ENCODE measurements around the gene SYMPK.
A peak's percentile ranks its signal among the peaks of the same experiment; 100 is the strongest.
"Not testable (repeated sequence)": the region's sequence is repeated elsewhere in the genome, so short reads cannot be mapped to it uniquely, and the experiment has no call there.

SYMPK gene

DNA sequence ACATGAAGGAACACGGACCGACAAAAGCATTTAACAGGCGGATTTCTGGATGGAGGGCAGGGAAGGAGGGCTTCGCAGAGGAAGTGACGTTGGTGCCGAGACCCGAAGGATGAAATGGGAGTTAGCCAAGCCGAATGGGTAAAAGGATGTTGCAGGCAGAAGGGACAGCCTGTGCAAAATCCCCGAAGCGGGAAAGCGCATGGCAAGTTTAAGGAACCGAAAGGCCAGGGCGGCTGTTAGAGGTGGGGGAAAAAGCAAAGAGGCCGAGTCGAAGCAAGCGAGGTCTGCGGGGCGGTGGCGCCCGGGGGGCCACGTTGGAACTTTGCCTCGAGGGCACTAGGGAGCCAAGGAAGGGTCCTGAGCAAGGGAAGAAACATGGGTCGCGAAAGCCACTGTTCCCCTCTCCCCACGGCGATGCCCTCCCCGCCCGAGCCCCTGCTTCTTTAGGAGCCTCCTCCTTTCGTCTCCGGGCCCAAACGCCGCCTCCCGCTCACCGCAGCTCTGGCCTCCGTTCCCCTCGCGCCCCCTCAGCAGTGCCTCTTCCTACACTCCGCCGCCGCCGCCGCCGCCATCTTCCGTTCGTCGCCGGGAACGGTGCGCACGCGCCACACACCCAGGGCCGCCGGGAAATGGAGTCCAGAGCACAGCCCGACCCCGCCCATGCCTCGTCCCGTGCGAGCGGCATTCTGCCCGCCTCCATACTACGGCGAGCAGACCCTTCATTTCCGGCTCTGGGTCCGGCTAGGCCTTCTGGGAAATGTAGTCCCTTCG lies at the start of gene SYMPK:
TSS of gene SYMPK (minus strand) at position 584 of the 771 bp plus-strand sequence. CDS start 8,652 bp downstream, outside the sequence.
- peak; percentile 99 for DNase-seq

DNA sequence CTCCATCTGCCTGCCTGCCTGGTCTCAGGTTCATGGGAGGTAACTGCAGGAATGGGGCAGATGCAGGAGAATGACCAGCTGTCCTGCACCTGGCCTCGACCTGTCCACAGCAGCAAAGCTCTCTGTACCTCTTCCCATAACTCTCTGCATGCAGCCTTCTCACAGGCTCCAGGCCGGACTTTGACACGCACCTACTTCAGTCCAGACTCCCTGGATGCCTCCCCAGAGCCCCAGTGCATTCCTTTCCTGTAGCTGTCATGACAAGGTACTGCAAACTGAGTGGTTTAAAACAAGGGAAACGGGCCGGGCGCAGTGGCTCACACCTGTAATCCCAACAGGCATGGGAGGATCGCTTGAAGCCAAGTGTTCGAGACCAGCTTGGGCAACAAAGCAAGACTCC lies 48.3 kb upstream of the SYMPK start:
- no peak for DNase-seq

- DNase-seq, result peak; percentile 30
Observed at GRCh38 chr19:45908956-45909355, 46.0 kb upstream of the SYMPK start.

- peak; percentile 47 for DNase-seq
Observed at GRCh38 chr19:45906221-45906620, 43.3 kb upstream of the SYMPK start.

GRCh38 chr19:45905011-45905410 lies 42.1 kb upstream of the SYMPK start:
- no peak for DNase-seq

DNA sequence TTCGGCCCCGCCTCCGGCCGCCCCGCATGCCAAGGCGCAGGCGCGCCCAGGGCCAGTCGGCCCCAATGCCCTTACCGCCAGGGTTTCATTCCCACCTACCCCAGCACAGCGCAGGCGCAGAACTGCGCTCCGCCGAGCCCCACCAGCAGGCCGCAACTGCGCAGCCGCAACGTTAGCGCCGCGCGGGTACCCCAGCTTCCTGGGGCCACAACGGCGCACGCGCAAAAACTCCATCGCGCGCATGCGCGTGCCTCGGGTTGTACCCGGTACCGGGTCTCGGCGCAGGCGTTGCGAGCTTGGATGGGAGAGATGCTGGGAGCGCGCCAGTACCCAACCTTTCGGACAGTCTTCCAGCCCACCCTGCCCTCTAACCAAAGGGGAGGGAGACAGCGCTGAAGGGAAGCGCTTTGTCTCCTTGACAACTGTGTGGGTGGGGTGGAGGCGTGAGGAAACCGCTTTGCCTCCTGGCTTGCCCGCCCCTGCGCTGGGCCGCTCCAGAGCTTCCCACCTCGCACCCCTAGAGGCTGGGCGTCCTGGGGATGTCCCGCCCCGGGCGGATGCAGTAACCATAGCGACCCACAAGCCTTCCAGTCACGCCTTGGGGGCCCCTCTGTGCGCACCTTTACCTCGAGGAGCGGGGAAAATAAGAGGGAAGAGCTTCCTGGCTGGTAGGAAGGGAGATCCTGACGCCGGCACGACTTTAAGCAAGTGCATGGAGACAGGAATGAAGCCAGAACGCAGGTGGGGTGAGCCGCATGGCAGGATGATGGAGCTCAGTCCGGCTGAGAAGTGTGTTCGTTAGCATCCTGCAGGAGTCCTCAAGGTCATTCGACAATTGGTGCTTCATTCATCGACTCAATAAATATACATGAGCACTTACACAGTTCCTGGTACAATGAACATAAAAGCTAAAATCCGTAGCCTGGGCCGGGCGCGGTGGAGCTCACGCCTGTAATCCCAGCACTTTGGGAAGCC lies 40.0 kb upstream of the SYMPK start:
- peak; percentile 97 for DNase-seq

- DNase-seq, result peak; percentile 19
Observed at GRCh38 chr19:45901912-45902650, 39.1 kb upstream of the SYMPK start, which contains the start of gene MYPOP. Gene MYPOP, minus strand, starts transcription at chr19:45902613. Its CDS starts 840 bp downstream, at chr19:45901773.

DNA sequence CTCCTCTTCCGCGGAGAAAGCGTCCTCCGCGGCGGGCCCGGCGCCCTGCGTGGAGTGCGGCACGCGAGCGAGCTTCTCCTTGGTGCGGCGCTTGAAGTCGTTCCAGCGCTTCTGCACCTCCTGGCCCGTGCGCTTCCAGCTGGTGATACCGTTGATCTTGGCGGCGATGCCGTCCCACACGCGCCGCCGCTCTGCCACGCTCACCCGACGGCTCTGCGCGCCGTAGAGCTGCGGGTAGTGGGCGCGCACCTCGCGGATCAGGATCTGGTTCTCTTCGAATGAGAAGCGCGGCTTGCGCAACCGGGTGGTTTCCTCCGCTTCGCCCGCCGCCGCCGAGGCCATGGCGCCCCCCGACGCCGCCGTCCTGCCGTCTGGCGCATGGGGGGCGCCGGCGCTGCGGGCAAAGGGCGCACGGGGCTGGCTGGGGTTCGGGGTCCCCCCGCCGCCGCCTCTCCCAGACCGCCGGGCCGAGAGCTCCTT lies 38.5 kb upstream of the SYMPK start:
- DNase-seq, result peak; percentile 23

GRCh38 chr19:45900738-45901431 lies 37.9 kb upstream of the SYMPK start:
- DNase-seq, result no peak

DNA sequence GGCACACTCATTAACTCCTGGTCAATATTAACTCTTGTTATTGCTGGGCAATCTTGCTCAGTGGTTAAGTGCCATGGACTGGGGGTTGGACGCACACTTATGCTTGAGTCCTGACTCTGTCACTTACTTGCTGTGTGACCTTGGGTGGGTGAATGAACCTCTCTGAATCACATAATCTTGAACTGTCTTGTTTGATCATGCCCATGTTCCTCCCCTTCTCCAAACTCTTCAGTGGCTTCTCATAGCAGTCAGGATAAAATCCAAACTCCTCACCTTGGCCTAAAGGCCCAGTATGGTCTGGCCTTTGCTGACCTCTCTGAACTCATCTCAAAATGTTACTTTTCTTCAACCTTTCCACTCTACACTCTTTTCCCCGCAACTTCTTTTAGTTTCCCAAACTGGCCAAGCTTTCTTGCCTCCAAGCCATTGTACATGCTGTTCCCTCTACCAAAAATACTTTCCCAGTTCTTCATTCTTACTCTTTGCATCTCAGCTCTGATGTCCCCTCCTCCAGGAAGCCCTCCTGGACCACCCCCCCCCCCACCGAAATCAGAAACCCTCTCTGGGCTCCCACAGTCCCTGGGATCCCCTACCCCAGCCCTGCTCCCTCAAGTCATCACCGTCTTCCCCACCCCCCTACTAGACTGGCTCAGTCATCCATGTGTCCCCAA lies 37.1 kb upstream of the SYMPK start:
- DNase-seq, result no peak

- no peak for DNase-seq
Observed at GRCh38 chr19:45899253-45899652, 36.3 kb upstream of the SYMPK start.

- no peak for DNase-seq
Observed at GRCh38 chr19:45897261-45897812, 34.4 kb upstream of the SYMPK start.

DNA sequence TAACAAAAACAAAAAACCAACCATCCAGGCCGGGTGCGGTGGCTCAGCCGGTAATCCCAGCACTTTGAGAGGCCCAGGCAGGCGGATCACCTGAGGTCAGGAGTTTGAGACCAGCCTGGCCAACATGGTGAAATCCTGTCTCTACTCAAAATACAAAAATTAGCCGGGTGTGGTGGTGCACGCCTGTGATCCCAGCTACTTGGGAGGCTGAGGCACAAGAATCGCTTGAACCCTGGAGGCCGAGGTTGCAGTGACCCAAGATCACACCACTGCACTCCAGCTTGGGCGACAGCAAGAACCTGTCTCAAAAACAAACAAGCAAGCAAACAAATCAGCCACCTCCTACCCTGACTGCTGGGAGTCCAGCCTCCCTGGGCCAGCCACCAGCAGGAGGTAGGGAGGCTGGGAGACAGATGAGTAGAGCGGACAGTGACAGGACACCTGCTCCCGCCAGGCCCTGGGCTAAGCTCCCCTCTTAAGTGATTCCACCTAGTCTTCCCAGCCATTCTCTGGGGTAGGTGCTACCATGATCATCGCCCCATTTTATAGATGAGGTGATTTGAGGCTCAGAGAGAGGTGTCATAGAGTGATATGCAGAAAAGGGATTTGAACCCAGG lies 33.1 kb upstream of the SYMPK start:
- not testable (repeated sequence) for DNase-seq

DNA sequence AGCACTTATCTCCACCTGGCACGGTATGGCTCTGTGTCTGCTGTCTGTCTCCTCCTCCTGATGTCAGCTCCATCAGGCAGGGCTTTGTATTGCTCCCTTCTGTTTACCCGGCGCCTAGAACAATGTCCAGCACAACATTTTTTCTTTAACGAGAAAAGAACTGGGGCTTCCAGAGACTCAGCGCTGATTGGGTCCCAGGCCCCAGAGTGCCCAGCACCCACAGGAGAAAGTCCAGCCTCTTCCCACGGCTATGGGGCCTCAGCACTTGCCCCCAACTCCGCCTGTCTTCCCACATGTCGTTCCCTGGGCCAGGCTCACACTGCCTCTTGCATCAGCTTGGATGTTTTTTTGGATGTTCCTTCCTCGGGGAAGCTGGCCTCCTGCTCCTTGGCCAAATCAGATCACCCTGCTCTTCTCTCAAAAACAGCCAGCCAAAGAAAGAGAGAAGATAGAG lies 32.6 kb upstream of the SYMPK start:
- DNase-seq, result no peak

- DNase-seq, result no peak
Observed at GRCh38 chr19:45890877-45891276, 27.9 kb upstream of the SYMPK start.

GRCh38 chr19:45889210-45889885 lies 26.4 kb upstream of the SYMPK start:
- no peak for DNase-seq

GRCh38 chr19:45887200-45887710 lies 24.3 kb upstream of the SYMPK start:
- no peak for DNase-seq

GRCh38 chr19:45886427-45887199 lies 23.7 kb upstream of the SYMPK start:
- DNase-seq, result peak; percentile 93
